Neural cell (in vitro differentiated cells): Measurements from ENCODE around the gene TMTC1. TPM values are rescaled to one million over a fixed set of nuclear protein-coding genes. Genes with fewer than 3 reads are reported as not detected.

ENCODE experiments used
- H2AFZ ChIP-seq: fragments of 200-600, 300-800 bp; sonication (generic), shearing (Covaris generic); 2 replicates; pipeline ENCODE4 v1.6.0; 2014; ENCODE audit warnings: low read depth, mild to moderate bottlenecking, antibody characterized with exemption, low read length, moderate library complexity
- H3F3A ChIP-seq: fragments of 200-600 bp; shearing (Covaris generic); 2 replicates; pipeline ENCODE4 v1.6.1; 2016; ENCODE audit warnings: mild to moderate bottlenecking, moderate library complexity, mixed read lengths, antibody characterized with exemption, low read length; ENCODE audit not compliant: insufficient read depth, poor library complexity, severe bottlenecking
- H3K27ac ChIP-seq: fragments of 200-600, 300-800 bp; sonication (generic), shearing (Covaris generic); 2 replicates; pipeline ENCODE4 v1.5.1; 2014; ENCODE audit warnings: mild to moderate bottlenecking, low read length, moderate library complexity
- H3K27me3 ChIP-seq: fragments of 300-800, 200-600 bp; sonication (generic), shearing (Covaris generic); 2 replicates; pipeline ENCODE4 v1.6.0; 2014; ENCODE audit warnings: mild to moderate bottlenecking, low read depth, low read length, moderate library complexity; ENCODE audit not compliant: insufficient read depth
- H3K36me3 ChIP-seq: fragments of 300-800, 200-600 bp; sonication (generic), shearing (Covaris generic); 2 replicates; pipeline ENCODE4 v1.5.1; 2014; ENCODE audit warnings: mild to moderate bottlenecking, antibody characterized with exemption, low read length, moderate library complexity; ENCODE audit not compliant: insufficient read depth
- H3K4me2 ChIP-seq: fragments of 300-800, 200-600 bp; sonication (generic), shearing (Covaris generic); 2 replicates; pipeline ENCODE4 v1.6.0; 2014; ENCODE audit warnings: mild to moderate bottlenecking, low read length
- H3K4me3 ChIP-seq: fragments of 300-800, 200-600 bp; sonication (generic), shearing (Covaris generic); 2 replicates; pipeline ENCODE4 v1.5.1; 2014; ENCODE audit warnings: mild to moderate bottlenecking, low read length, moderate library complexity
- H3K79me2 ChIP-seq: fragments of 200-600 bp; shearing (Covaris generic); replicated peaks from 2 replicates; pipeline ENCODE4 v1.6.0; 2014; ENCODE audit warnings: mild to moderate bottlenecking, low read length, moderate library complexity; ENCODE audit not compliant: insufficient read depth
- H3K9ac ChIP-seq: fragments of 300-800, 200-600 bp; sonication (generic), shearing (Covaris generic); 2 replicates; pipeline ENCODE4 v1.6.1; 2016; ENCODE audit warnings: mild to moderate bottlenecking, low read length, mixed read lengths
- H3K9me2 ChIP-seq: fragments of 200-600 bp; shearing (Covaris generic); 2 replicates; pipeline ENCODE4 v1.6.1; 2016; ENCODE audit warnings: mild to moderate bottlenecking, low read length, mixed read lengths; ENCODE audit not compliant: insufficient read depth
- H3K9me3 ChIP-seq: fragments of 200-600, 300-800 bp; sonication (generic), shearing (Covaris generic); 2 replicates; pipeline ENCODE4 v1.6.1; 2016; ENCODE audit warnings: mild to moderate bottlenecking, mixed run types, low read length, moderate library complexity, mixed read lengths
- H4K20me1 ChIP-seq: fragments of 200-600 bp; shearing (Covaris generic); 2 replicates; pipeline ENCODE4 v1.6.1; 2016; ENCODE audit warnings: mild to moderate bottlenecking, mixed run types; ENCODE audit not compliant: insufficient read depth
- EP300 ChIP-seq: fragments of 450-650 bp; conservative IDR thresholded peaks from 2 replicates; pipeline ENCODE4 v1.6.1; 2014; ENCODE audit warnings: antibody characterized with exemption, mild to moderate bottlenecking, moderate library complexity; ENCODE audit not compliant: poor library complexity, severe bottlenecking
- EZH2 ChIP-seq: fragments of 200-600, 300-800 bp; shearing (Covaris generic), sonication (generic); IDR thresholded peaks from 2 replicates; pipeline ENCODE4 v1.6.1; 2014; ENCODE audit warnings: antibody characterized with exemption, low read length, borderline replicate concordance, mild to moderate bottlenecking; ENCODE audit not compliant: insufficient read depth, poor library complexity, severe bottlenecking
- MXI1 ChIP-seq: fragments of 450-650 bp; conservative IDR thresholded peaks from 2 replicates; pipeline ENCODE4 v1.6.1; 2014; ENCODE audit warnings: antibody characterized with exemption, mild to moderate bottlenecking; ENCODE audit not compliant: poor library complexity, severe bottlenecking
- POLR2AphosphoS5 ChIP-seq: IDR thresholded peaks from 2 replicates; pipeline ENCODE4 v1.6.1; 2012
- RAD21 ChIP-seq: fragments of 450-650 bp; conservative IDR thresholded peaks from 2 replicates; pipeline ENCODE4 v1.6.1; 2014; ENCODE audit warnings: antibody characterized with exemption, mild to moderate bottlenecking, moderate library complexity
- SMC3 ChIP-seq: fragments of 450-650 bp; conservative IDR thresholded peaks from 2 replicates; pipeline ENCODE4 v1.6.1; 2014; ENCODE audit warnings: antibody characterized with exemption, mild to moderate bottlenecking, moderate library complexity; ENCODE audit not compliant: poor library complexity
- TAF1 ChIP-seq: IDR thresholded peaks from 2 replicates; pipeline ENCODE4 v1.6.1; 2012; ENCODE audit warnings: low read depth
- polyA plus RNA-seq: library from polyadenylated mRNA; depleted of rRNA; stranded (reverse); fragments of >200 nt; gene quantifications from 2 replicates; pipeline ENCODE4 v1.2.3, GENCODE V29; 2014
- TF ChIP-seq, protein P1 (sequence below): IDR thresholded peaks from 2 replicates; pipeline ENCODE4 v1.6.1; 2012; ENCODE audit warnings: borderline replicate concordance
- TF ChIP-seq, protein P2 (sequence below): fragments of 450-650 bp; IDR thresholded peaks from 2 replicates; pipeline ENCODE4 v1.5.1; 2014; ENCODE audit warnings: antibody characterized with exemption, mild to moderate bottlenecking, moderate library complexity; ENCODE audit not compliant: poor library complexity, severe bottlenecking

TMTC1 gene
- polyA plus RNA-seq, 1 donor from 2014 or later, result 10.0 TPM

GRCh38 chr12:29733060-29733459 is 50.7 kb downstream of the TMTC1 start:
- Histone ChIP-seq H3K4me3 (no peak overlapping the region), H3F3A (no peaks in the 10 kb centered on the region), H2AFZ (no peak overlapping the region), H3K4me2 (no peak overlapping the region), H3K9me2 (no peaks in the 10 kb centered on the region), H3K27ac (no peak overlapping the region), H3K9ac (no peak overlapping the region), H3K27me3 (no peaks in the 10 kb centered on the region), H3K79me2 (no peaks in the 10 kb centered on the region), H3K36me3 (no peaks in the 10 kb centered on the region), H3K9me3 (no peaks in the 10 kb centered on the region), H4K20me1 (no peaks in the 10 kb centered on the region)
- TF ChIP-seq EZH2 (no peak), SMC3 (no peak), RAD21 (no peak), TAF1 (no peak), POLR2AphosphoS5 (no peak), EP300 (no peak), MXI1 (no peak)
- TF ChIP-seq, protein P1, sequence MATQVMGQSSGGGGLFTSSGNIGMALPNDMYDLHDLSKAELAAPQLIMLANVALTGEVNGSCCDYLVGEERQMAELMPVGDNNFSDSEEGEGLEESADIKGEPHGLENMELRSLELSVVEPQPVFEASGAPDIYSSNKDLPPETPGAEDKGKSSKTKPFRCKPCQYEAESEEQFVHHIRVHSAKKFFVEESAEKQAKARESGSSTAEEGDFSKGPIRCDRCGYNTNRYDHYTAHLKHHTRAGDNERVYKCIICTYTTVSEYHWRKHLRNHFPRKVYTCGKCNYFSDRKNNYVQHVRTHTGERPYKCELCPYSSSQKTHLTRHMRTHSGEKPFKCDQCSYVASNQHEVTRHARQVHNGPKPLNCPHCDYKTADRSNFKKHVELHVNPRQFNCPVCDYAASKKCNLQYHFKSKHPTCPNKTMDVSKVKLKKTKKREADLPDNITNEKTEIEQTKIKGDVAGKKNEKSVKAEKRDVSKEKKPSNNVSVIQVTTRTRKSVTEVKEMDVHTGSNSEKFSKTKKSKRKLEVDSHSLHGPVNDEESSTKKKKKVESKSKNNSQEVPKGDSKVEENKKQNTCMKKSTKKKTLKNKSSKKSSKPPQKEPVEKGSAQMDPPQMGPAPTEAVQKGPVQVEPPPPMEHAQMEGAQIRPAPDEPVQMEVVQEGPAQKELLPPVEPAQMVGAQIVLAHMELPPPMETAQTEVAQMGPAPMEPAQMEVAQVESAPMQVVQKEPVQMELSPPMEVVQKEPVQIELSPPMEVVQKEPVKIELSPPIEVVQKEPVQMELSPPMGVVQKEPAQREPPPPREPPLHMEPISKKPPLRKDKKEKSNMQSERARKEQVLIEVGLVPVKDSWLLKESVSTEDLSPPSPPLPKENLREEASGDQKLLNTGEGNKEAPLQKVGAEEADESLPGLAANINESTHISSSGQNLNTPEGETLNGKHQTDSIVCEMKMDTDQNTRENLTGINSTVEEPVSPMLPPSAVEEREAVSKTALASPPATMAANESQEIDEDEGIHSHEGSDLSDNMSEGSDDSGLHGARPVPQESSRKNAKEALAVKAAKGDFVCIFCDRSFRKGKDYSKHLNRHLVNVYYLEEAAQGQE, result no peak
- TF ChIP-seq, protein P2, sequence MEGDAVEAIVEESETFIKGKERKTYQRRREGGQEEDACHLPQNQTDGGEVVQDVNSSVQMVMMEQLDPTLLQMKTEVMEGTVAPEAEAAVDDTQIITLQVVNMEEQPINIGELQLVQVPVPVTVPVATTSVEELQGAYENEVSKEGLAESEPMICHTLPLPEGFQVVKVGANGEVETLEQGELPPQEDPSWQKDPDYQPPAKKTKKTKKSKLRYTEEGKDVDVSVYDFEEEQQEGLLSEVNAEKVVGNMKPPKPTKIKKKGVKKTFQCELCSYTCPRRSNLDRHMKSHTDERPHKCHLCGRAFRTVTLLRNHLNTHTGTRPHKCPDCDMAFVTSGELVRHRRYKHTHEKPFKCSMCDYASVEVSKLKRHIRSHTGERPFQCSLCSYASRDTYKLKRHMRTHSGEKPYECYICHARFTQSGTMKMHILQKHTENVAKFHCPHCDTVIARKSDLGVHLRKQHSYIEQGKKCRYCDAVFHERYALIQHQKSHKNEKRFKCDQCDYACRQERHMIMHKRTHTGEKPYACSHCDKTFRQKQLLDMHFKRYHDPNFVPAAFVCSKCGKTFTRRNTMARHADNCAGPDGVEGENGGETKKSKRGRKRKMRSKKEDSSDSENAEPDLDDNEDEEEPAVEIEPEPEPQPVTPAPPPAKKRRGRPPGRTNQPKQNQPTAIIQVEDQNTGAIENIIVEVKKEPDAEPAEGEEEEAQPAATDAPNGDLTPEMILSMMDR, result no peak

- Histone ChIP-seq H2AFZ (no peak overlapping the region), H4K20me1 (no peaks in the 10 kb centered on the region), H3K9ac (no peak overlapping the region), H3K79me2 (no peaks in the 10 kb centered on the region), H3K9me2 (no peaks in the 10 kb centered on the region), H3K36me3 (no peaks in the 10 kb centered on the region), H3F3A (no peaks in the 10 kb centered on the region), H3K4me2 (no peak overlapping the region), H3K9me3 (no peaks in the 10 kb centered on the region), H3K4me3 (no peak overlapping the region), H3K27ac (no peak overlapping the region), H3K27me3 (no peaks in the 10 kb centered on the region)
- TF ChIP-seq EP300, result no peak
- TF ChIP-seq SMC3, result no peak
- TF ChIP-seq MXI1, result no peak
- TF ChIP-seq, protein P2, result no peak
- no peak for TF ChIP-seq RAD21
- no peak for TF ChIP-seq TAF1
- no peak for TF ChIP-seq POLR2AphosphoS5
- no peak for TF ChIP-seq EZH2
- TF ChIP-seq, protein P1, result no peak
Observed at GRCh38 chr12:29732593-29732992, 51.1 kb downstream of the TMTC1 start.
